Adrenal gland (tissue), 5 donors: ENCODE results near the gene RRM2.

Experiments used
- CTCF ChIP-seq, 6 experiments: fragments of 450-650 bp in 4 of 6; fragments of 200-600 bp in 2 of 6; sonication (generic) in 1 of 6; IDR thresholded peaks; 1 replicate in 5 of 6; 2 replicates in 1 of 6; pipeline versions ENCODE4 v1.5.1 to v1.8.0; 2016 to 2021; ENCODE audit warnings: antibody characterized with exemption in 6 of 6, mild to moderate bottlenecking in 2 of 6, moderate library complexity in 1 of 6
- POLR2A ChIP-seq, 2 donors: fragments of 450-650 bp; IDR thresholded peaks; one replicate each; pipeline ENCODE4 v1.6.1; 2017; ENCODE audit warnings: antibody characterized with exemption in 2 of 2, mild to moderate bottlenecking in 2 of 2, moderate library complexity in 1 of 2
- donor health status: DM: no; HTN: no; CAD: no.

GRCh38 chr2:10169581-10169980, 47.0 kb downstream of the RRM2 start:
- TF ChIP-seq CTCF (IDR thresholded peaks at IDR 0.05) (no peak), POLR2A (IDR thresholded peaks at IDR 0.05) (no peak)
